ENCODE data around the gene LPP.

- TF ChIP-seq CTCF (IDR thresholded peaks at IDR 0.05) (no peak), EZH2 (IDR thresholded peaks at IDR 0.05; ENCODE audit: borderline replicate concordance, insufficient read depth, low read depth, low read length, poor library complexity, severe bottlenecking) (no peak)
Observed at GRCh38 chr3:188309437-188310269, 155.7 kb downstream of the LPP start.
